GM23338 (cell line): ENCODE results near the gene WDR27. TPM values are rescaled to one million over a fixed set of nuclear protein-coding genes. Genes with fewer than 3 reads are reported as not detected.

Experiments used
- ATAC-seq: fragments of 200-7000 bp; cut with Tn5 transposase; 3 replicates; pipeline ENCODE4 v1.9.1; 2020
- DNase-seq: peaks from one replicate; pipeline ENCODE4 v3.0.0-alpha.2; 2015; ENCODE audit warnings: low spot score
- H2AFZ ChIP-seq: fragments of 200-600 bp; sonication (generic); 2 replicates; pipeline ENCODE4 v1.8.0; 2016; ENCODE audit warnings: antibody characterized with exemption, mild to moderate bottlenecking, moderate library complexity
- H3F3A ChIP-seq: fragments of 200-600 bp; sonication (generic); replicated peaks from 2 replicates; pipeline ENCODE4 v1.8.0; 2017; ENCODE audit warnings: antibody characterized with exemption, mixed run types, low read depth
- H3K27ac ChIP-seq: fragments of 200-600 bp; sonication (generic); 2 replicates; pipeline ENCODE4 v1.6.1; 2016; ENCODE audit warnings: low read depth
- H3K27me3 ChIP-seq: fragments of 200-600 bp; sonication (generic); 2 replicates; pipeline ENCODE4 v1.8.0; 2016; ENCODE audit warnings: mild to moderate bottlenecking, mixed run types, moderate library complexity; ENCODE audit not compliant: insufficient read depth
- H3K36me3 ChIP-seq: fragments of 200-600 bp; sonication (generic); 2 replicates; pipeline ENCODE4 v1.8.0; 2016; ENCODE audit warnings: mild to moderate bottlenecking; ENCODE audit not compliant: insufficient read depth
- H3K4me1 ChIP-seq: fragments of 200-600 bp; sonication (generic); 2 replicates; pipeline ENCODE4 v1.8.0; 2016; ENCODE audit warnings: mild to moderate bottlenecking, moderate library complexity; ENCODE audit not compliant: insufficient read depth
- H3K4me2 ChIP-seq: fragments of 200-600 bp; sonication (generic); 2 replicates; pipeline ENCODE4 v1.7.1; 2017; ENCODE audit warnings: mixed run types
- H3K4me3 ChIP-seq: fragments of 200-600 bp; sonication (generic); 2 replicates; pipeline ENCODE4 v1.6.1; 2016; ENCODE audit warnings: mixed run types
- H3K79me2 ChIP-seq: fragments of 200-600 bp; sonication (generic); replicated peaks from 2 replicates; pipeline ENCODE4 v1.8.0; 2017; ENCODE audit warnings: mild to moderate bottlenecking; ENCODE audit not compliant: insufficient read depth
- H3K9me2 ChIP-seq: fragments of 200-600 bp; sonication (generic); 2 replicates; pipeline ENCODE4 v1.8.0; 2017; ENCODE audit not compliant: insufficient read depth
- H4K20me1 ChIP-seq: fragments of 200-600 bp; sonication (generic); replicated peaks from 2 replicates; pipeline ENCODE4 v1.8.0; 2017; ENCODE audit warnings: mild to moderate bottlenecking; ENCODE audit not compliant: insufficient read depth
- H3K27ac Mint-ChIP-seq: 2 replicates; pipeline ENCODE4 v1.8.0; 2020; ENCODE audit warnings: inconsistent platforms, mild to moderate bottlenecking, moderate library complexity, mixed read lengths
- H3K27me3 Mint-ChIP-seq: 3 replicates; pipeline ENCODE4 v1.8.0; 2022; ENCODE audit warnings: low read depth, mild to moderate bottlenecking, moderate library complexity, mixed read lengths, inconsistent platforms; ENCODE audit not compliant: insufficient read depth, poor library complexity
- H3K36me3 Mint-ChIP-seq: 3 replicates; pipeline ENCODE4 v1.8.0; 2021; ENCODE audit warnings: low read depth, mild to moderate bottlenecking, inconsistent platforms, moderate library complexity, mixed read lengths
- H3K4me1 Mint-ChIP-seq: 3 replicates; pipeline ENCODE4 v1.8.0; 2020; ENCODE audit warnings: mild to moderate bottlenecking, inconsistent platforms, mixed read lengths
- H3K4me3 Mint-ChIP-seq: 3 replicates; pipeline ENCODE4 v1.8.0; 2021; ENCODE audit warnings: moderate library complexity, mild to moderate bottlenecking, inconsistent platforms, mixed read lengths
- H3K9me3 Mint-ChIP-seq: 3 replicates; pipeline ENCODE4 v1.8.0; 2020; ENCODE audit warnings: moderate library complexity, mild to moderate bottlenecking, inconsistent platforms, mixed read lengths
- CREB1 ChIP-seq: fragments of 250-450 bp; sonication (Bioruptor Pico); IDR thresholded peaks from 2 replicates; pipeline ENCODE4 v1.5.0; 2020; ENCODE audit warnings: low read depth, mild to moderate bottlenecking, moderate library complexity
- EZH2 ChIP-seq: fragments of 200-600 bp; sonication (generic); IDR thresholded peaks from one replicate; pipeline ENCODE4 v1.8.0; 2017; ENCODE audit warnings: antibody characterized with exemption, mild to moderate bottlenecking, low read depth; ENCODE audit not compliant: unreplicated experiment
- EZH2phosphoT487 ChIP-seq: fragments of 200-600 bp; sonication (generic); IDR thresholded peaks from one replicate; pipeline ENCODE4 v1.8.1; 2018; ENCODE audit warnings: antibody characterized with exemption; ENCODE audit not compliant: unreplicated experiment
- JUNB ChIP-seq: IDR thresholded peaks from one replicate; pipeline ENCODE4 v1.6.1; 2016; ENCODE audit warnings: antibody characterized with exemption; ENCODE audit not compliant: unreplicated experiment
- NANOG ChIP-seq: IDR thresholded peaks from 2 replicates; pipeline ENCODE4 v1.6.1; 2016; ENCODE audit warnings: antibody characterized with exemption, borderline replicate concordance
- POLR2AphosphoS5 ChIP-seq: IDR thresholded peaks from 2 replicates; pipeline ENCODE4 v1.6.1; 2016; ENCODE audit warnings: antibody characterized with exemption, low read depth
- STAT1 ChIP-seq: IDR thresholded peaks from one replicate; pipeline ENCODE4 v1.6.1; 2016; ENCODE audit warnings: antibody characterized with exemption; ENCODE audit not compliant: unreplicated experiment
- ZNF114 ChIP-seq: fragments of 250-450 bp; sonication (Bioruptor Pico); IDR thresholded peaks from 2 replicates; pipeline ENCODE4 v1.5.0; 2020; ENCODE audit warnings: mild to moderate bottlenecking, moderate library complexity
- ZNF331 ChIP-seq: fragments of 250-450 bp; sonication (Bioruptor Pico); IDR thresholded peaks from 2 replicates; pipeline ENCODE4 v1.5.0; 2020; ENCODE audit warnings: low read depth, mild to moderate bottlenecking, moderate library complexity
- polyA plus RNA-seq: library from polyadenylated mRNA; unstranded; fragments of >200 nt; fragmentation: Nextera tagmentation; extraction: Ambion mirVana; gene quantifications from 2 replicates; pipeline ENCODE4 v1.2.1, GENCODE V29; 2016
- total RNA-seq: library from RNA; depleted of rRNA; stranded (reverse); fragments of >200 nt; shearing (Covaris generic); gene quantifications from 2 replicates; pipeline ENCODE4 v1.2.3, GENCODE V29; 2014
- TF ChIP-seq, protein P1 (sequence below): fragments of 250-450 bp; sonication (Bioruptor Pico); IDR thresholded peaks from 2 replicates; pipeline ENCODE4 v1.5.0; 2020; ENCODE audit warnings: mild to moderate bottlenecking, moderate library complexity
- TF ChIP-seq, protein P2 (sequence below), 2 experiments: fragments of 200-600 bp in 1 of 2; sonication (generic) in 1 of 2; conservative IDR thresholded peaks; 2 replicates each; pipeline versions ENCODE4 v1.5.1 to v1.6.1; 2016 to 2017; ENCODE audit warnings: antibody characterized with exemption in 2 of 2, low read depth in 2 of 2, mild to moderate bottlenecking in 2 of 2, moderate library complexity in 1 of 2
- TF ChIP-seq, protein P3 (sequence below): IDR thresholded peaks from one replicate; pipeline ENCODE4 v1.6.1; 2018; ENCODE audit warnings: antibody characterized with exemption; ENCODE audit not compliant: unreplicated experiment
- TF ChIP-seq, protein P4 (sequence below): IDR thresholded peaks from 2 replicates; pipeline ENCODE4 v1.6.1; 2016; ENCODE audit warnings: antibody characterized with exemption

The WDR27 gene
- total and polyA plus RNA-seq, 2 experiments from 2014 or later = 55.3 to 80.4 TPM

DNA sequence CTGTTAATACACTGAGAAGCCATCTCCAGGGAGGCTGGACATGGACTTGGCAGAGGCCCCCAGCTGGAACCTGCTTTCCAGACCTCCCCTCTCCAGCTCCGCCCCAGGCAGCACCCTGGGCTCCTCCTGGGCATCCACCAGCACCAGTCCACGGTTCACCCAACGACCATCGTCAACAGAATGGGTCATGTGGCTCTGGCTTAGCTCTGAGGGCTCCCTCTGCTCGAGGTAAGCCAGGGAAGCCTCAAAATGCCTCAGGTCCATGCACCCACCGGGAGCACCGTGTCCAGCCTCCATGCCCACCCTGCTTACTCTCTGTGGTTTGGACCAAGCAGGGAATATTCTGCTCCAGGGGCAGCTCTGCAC is 40.5 kb downstream of the WDR27 start:
- Mint-ChIP-seq H3K36me3 (peaks cover 81% of the 10 kb centered on the region), H3K9me3 (peaks cover 3% of the 10 kb centered on the region; the same call in 2 of the 3 replicates), H3K4me3 (no peak overlapping the region), H3K4me1 (peaks cover 3% of the 10 kb centered on the region; the same call in 1 of the 3 replicates), H3K27me3 (peaks cover 4% of the 10 kb centered on the region), H3K27ac (no peak overlapping the region)
- Histone ChIP-seq H3K27me3 (no peaks in the 10 kb centered on the region), H3K79me2 (no peaks in the 10 kb centered on the region), H3K4me3 (no peak overlapping the region), H4K20me1 (peaks cover 5% of the 10 kb centered on the region; the same call in 1 of the 2 replicates), H3K27ac (no peak overlapping the region), H3F3A (no peaks in the 10 kb centered on the region), H3K4me2 (no peak overlapping the region), H2AFZ (no peak overlapping the region), H3K9me2 (no peaks in the 10 kb centered on the region), H3K4me1 (no peaks in the 10 kb centered on the region), H3K36me3 (peaks cover 15% of the 10 kb centered on the region)
- no peak for ATAC-seq
- DNase-seq = no peak
- TF ChIP-seq ZNF114 (CRISPR knock-in tag) (no peak), CREB1 (CRISPR knock-in tag) (no peak), NANOG (no peak), STAT1 (no peak), EZH2 (no peak), EZH2phosphoT487 (no peak), ZNF331 (CRISPR knock-in tag) (no peak), JUNB (no peak), POLR2AphosphoS5 (no peak)
- TF ChIP-seq, protein P1, sequence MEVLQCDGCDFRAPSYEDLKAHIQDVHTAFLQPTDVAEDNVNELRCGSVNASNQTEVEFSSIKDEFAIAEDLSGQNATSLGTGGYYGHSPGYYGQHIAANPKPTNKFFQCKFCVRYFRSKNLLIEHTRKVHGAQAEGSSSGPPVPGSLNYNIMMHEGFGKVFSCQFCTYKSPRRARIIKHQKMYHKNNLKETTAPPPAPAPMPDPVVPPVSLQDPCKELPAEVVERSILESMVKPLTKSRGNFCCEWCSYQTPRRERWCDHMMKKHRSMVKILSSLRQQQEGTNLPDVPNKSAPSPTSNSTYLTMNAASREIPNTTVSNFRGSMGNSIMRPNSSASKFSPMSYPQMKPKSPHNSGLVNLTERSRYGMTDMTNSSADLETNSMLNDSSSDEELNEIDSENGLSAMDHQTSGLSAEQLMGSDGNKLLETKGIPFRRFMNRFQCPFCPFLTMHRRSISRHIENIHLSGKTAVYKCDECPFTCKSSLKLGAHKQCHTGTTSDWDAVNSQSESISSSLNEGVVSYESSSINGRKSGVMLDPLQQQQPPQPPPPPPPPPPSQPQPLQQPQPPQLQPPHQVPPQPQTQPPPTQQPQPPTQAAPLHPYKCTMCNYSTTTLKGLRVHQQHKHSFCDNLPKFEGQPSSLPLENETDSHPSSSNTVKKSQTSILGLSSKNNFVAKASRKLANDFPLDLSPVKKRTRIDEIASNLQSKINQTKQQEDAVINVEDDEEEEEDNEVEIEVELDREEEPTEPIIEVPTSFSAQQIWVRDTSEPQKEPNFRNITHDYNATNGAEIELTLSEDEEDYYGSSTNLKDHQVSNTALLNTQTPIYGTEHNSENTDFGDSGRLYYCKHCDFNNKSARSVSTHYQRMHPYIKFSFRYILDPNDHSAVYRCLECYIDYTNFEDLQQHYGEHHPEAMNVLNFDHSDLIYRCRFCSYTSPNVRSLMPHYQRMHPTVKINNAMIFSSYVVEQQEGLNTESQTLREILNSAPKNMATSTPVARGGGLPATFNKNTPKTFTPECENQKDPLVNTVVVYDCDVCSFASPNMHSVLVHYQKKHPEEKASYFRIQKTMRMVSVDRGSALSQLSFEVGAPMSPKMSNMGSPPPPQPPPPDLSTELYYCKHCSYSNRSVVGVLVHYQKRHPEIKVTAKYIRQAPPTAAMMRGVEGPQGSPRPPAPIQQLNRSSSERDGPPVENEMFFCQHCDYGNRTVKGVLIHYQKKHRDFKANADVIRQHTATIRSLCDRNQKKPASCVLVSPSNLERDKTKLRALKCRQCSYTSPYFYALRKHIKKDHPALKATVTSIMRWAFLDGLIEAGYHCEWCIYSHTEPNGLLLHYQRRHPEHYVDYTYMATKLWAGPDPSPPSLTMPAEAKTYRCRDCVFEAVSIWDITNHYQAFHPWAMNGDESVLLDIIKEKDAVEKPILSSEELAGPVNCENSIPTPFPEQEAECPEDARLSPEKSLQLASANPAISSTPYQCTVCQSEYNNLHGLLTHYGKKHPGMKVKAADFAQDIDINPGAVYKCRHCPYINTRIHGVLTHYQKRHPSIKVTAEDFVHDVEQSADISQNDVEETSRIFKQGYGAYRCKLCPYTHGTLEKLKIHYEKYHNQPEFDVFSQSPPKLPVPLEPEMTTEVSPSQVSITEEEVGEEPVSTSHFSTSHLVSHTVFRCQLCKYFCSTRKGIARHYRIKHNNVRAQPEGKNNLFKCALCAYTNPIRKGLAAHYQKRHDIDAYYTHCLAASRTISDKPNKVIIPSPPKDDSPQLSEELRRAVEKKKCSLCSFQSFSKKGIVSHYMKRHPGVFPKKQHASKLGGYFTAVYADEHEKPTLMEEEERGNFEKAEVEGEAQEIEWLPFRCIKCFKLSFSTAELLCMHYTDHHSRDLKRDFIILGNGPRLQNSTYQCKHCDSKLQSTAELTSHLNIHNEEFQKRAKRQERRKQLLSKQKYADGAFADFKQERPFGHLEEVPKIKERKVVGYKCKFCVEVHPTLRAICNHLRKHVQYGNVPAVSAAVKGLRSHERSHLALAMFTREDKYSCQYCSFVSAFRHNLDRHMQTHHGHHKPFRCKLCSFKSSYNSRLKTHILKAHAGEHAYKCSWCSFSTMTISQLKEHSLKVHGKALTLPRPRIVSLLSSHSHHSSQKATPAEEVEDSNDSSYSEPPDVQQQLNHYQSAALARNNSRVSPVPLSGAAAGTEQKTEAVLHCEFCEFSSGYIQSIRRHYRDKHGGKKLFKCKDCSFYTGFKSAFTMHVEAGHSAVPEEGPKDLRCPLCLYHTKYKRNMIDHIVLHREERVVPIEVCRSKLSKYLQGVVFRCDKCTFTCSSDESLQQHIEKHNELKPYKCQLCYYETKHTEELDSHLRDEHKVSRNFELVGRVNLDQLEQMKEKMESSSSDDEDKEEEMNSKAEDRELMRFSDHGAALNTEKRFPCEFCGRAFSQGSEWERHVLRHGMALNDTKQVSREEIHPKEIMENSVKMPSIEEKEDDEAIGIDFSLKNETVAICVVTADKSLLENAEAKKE = no peak
- TF ChIP-seq, protein P2, sequence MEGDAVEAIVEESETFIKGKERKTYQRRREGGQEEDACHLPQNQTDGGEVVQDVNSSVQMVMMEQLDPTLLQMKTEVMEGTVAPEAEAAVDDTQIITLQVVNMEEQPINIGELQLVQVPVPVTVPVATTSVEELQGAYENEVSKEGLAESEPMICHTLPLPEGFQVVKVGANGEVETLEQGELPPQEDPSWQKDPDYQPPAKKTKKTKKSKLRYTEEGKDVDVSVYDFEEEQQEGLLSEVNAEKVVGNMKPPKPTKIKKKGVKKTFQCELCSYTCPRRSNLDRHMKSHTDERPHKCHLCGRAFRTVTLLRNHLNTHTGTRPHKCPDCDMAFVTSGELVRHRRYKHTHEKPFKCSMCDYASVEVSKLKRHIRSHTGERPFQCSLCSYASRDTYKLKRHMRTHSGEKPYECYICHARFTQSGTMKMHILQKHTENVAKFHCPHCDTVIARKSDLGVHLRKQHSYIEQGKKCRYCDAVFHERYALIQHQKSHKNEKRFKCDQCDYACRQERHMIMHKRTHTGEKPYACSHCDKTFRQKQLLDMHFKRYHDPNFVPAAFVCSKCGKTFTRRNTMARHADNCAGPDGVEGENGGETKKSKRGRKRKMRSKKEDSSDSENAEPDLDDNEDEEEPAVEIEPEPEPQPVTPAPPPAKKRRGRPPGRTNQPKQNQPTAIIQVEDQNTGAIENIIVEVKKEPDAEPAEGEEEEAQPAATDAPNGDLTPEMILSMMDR (conservative IDR thresholded peaks at IDR 0.05; ENCODE audit: low read depth in 2 of 2) = no peak
- TF ChIP-seq, protein P3, sequence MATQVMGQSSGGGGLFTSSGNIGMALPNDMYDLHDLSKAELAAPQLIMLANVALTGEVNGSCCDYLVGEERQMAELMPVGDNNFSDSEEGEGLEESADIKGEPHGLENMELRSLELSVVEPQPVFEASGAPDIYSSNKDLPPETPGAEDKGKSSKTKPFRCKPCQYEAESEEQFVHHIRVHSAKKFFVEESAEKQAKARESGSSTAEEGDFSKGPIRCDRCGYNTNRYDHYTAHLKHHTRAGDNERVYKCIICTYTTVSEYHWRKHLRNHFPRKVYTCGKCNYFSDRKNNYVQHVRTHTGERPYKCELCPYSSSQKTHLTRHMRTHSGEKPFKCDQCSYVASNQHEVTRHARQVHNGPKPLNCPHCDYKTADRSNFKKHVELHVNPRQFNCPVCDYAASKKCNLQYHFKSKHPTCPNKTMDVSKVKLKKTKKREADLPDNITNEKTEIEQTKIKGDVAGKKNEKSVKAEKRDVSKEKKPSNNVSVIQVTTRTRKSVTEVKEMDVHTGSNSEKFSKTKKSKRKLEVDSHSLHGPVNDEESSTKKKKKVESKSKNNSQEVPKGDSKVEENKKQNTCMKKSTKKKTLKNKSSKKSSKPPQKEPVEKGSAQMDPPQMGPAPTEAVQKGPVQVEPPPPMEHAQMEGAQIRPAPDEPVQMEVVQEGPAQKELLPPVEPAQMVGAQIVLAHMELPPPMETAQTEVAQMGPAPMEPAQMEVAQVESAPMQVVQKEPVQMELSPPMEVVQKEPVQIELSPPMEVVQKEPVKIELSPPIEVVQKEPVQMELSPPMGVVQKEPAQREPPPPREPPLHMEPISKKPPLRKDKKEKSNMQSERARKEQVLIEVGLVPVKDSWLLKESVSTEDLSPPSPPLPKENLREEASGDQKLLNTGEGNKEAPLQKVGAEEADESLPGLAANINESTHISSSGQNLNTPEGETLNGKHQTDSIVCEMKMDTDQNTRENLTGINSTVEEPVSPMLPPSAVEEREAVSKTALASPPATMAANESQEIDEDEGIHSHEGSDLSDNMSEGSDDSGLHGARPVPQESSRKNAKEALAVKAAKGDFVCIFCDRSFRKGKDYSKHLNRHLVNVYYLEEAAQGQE = no peak
- TF ChIP-seq, protein P4, sequence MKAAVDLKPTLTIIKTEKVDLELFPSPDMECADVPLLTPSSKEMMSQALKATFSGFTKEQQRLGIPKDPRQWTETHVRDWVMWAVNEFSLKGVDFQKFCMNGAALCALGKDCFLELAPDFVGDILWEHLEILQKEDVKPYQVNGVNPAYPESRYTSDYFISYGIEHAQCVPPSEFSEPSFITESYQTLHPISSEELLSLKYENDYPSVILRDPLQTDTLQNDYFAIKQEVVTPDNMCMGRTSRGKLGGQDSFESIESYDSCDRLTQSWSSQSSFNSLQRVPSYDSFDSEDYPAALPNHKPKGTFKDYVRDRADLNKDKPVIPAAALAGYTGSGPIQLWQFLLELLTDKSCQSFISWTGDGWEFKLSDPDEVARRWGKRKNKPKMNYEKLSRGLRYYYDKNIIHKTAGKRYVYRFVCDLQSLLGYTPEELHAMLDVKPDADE = no peak
